WI38 (cell line): Measurements from ENCODE around the gene LRRC52.
"Not testable (repeated sequence)": the region's sequence is repeated elsewhere in the genome, so short reads cannot be mapped to it uniquely, and the experiment has no call there.

Experiments used
- H3K4me3 ChIP-seq: 2 replicates; pipeline ENCODE4 v1.5.1; 2011; ENCODE audit warnings: low read depth, mild to moderate bottlenecking, control low read depth, low read length
- CTCF ChIP-seq: IDR thresholded peaks from 2 replicates; pipeline ENCODE4 v1.5.1; 2012; ENCODE audit warnings: low read depth, mild to moderate bottlenecking, control low read depth, low read length

The LRRC52 gene

DNA sequence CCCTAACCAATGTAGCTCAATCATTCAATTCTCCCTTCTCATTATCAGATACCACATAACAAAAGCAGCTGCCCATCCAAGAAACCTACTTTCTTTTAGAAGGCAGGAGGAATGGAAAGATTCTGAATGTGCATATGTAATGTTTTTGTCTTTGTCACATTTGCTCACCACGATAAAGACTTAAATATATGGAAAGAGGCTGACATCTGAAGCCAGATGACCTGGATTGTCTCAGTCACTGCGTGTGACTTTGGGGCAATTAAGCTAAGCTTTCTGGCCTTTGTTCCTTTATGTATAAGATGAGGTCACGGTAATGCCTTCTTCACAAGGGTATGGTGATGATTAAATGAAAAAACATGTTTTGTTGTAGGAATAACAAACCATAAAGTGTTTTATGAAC, 42.6 kb downstream of the LRRC52 start:
- no peak for TF ChIP-seq CTCF

GRCh38 chr1:165591391-165591790, 47.6 kb downstream of the LRRC52 start:
- not testable (repeated sequence) for H3K4me3 ChIP-seq

More for the DNA sequence above, 42.6 kb downstream of the LRRC52 start:
- no peak overlapping the region for H3K4me3 ChIP-seq

DNA sequence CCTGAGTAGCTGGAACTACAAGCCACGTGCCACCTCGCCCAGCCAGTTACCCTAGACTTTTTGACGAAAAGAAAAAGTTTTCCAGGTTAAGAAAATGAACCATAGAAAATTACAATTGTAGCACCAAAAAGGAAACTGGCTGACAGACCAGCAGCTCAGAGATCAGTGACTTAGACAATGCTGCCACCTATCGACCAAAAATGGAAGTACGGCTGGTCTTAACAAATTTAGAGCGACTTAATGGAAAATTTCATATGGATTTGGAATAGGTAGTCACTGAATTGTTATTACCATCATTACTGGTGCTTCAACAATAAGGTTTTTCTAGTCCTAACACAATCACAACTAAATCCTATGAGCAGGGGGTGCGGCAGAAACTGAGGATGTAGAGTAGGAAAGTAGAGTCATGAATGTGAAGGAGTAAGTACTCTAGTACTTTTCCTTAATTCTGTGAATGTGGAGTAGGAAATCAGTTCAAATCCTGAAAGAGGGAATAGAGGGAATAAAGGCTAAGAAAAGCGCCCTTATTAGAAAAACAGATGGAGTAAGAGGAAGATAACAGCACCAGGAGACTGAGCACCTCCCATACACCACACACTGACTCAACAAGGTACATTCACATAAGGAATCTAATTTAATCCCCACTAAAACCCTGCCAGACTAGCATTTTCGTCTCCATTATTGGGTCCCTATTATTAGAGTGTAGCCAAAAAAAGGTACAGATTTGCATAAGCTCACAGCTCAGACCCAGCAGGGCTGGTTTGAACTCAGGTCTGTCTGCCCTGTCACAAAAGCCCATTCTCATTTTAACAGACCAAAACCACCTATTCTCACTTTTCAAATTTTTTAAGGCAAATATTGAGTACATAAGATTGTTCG, 49.4 kb downstream of the LRRC52 start:
- H3K4me3 ChIP-seq, result no peak overlapping the region
- TF ChIP-seq CTCF, result peak; percentile 78

DNA sequence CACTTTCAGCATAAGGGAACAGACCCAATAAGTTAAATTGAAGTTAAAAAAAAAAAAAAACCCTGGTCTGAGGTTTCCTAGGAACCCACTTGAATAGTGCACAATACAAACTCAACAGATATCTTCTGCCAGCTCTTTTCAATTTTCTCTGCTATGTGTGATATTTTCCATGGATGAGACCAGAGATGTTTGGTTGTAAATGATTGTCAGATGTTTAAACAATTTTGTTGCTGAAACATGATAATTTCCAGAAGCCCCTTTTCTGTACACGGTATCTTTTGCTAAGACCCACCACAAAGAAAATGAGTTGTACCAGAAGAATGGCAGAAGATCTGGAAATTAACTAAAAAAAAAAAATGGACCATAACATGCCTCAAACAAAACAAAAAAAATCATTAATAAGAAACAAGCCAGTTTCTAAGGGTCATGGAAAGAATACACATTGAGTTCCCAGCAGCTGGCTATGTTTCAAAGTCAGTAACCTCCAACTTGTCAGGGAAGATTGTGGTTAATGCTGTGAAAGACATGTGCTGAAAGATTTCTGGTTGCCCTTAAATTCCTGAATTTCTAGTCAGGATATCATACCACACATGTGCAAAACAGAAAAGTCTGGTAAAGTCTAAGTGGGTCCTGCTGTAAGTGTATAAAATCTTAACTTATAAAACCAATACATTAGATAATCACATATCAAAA, 51.6 kb downstream of the LRRC52 start:
- TF ChIP-seq CTCF, result no peak

DNA sequence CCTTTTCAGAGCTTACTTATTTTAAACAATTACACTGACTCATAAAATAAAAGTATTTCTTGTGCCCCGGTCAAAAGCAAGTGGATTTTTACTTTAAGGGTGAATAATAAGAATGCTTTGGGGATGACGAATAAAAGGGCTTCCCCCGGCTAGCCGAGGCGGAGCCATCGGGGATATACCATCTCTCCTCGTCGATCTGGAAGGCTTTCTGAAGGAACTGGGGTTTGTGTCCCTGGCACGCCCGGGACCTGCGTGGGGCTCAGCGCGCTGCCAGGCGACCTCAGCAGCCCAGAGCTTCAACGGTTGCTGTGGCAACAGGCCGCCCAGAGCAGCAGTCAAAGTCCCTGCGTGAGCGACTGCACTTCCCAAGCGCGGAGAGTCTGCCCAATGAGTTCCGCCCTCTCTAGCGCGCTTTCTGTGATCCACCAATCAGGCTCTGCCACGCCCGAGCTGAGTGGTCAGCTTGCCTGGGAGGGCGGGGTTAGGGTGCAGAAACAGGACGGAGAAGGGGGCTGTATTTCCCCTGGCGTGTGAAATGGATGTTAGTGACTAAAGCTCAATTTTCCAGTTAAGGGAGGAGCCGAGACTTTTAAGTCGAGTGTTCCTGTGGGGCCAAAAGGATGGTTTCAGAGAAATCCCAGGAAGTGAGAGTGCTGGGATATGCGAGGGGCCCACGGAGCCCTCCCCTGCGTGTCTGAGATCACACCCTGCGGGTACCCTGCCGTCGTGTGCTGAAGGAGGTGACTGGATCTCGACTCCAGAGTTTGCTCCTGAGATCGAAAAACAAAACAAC, 54.3 kb downstream of the LRRC52 start:
- no peak for TF ChIP-seq CTCF
- peak overlapping the region; percentile 66 for H3K4me3 ChIP-seq

More for the DNA sequence above, 51.6 kb downstream of the LRRC52 start:
- no peak overlapping the region for H3K4me3 ChIP-seq

GRCh38 chr1:165598676-165599059, 54.9 kb downstream of the LRRC52 start:
- H3K4me3 ChIP-seq, result peak overlapping the region; percentile 66
- no peak for TF ChIP-seq CTCF

DNA sequence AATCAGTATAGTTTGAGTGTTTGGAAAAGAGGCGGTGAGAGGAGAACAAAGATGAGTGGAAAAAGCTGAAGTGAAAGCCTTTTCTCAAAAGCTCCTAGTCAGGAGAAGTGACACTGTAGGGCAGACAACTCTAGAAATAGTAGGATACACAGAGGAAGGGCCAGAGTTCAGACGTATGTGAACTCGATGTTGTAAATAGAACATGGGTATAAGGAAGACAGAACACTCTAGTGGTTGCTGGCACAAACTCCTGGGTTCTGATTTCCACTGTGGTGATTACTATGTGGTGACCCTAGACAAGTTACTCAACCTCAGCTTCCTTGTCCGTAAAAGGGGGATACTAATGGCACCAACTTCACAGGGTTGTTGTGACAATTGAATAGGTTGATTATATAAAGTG, 57.0 kb downstream of the LRRC52 start:
- no peak overlapping the region for H3K4me3 ChIP-seq
- TF ChIP-seq CTCF, result no peak
